BJ (cell line): ENCODE measurements around the gene DERL3. TPM values are rescaled to one million over a fixed set of nuclear protein-coding genes. Genes with fewer than 3 reads are reported as not detected.

ENCODE experiments used
- CTCF ChIA-PET: fragments of 350-600 bp; formaldehyde crosslinking; extraction: SDS; loops from one replicate; lab custom pipeline; 2021; ENCODE audit warnings: antibody characterized with exemption, inconsistent platforms; lab: Yijun Ruan, JAX
- POLR2A ChIA-PET: fragments of 300-600 bp; sonication (Branson Sonifier 250); formaldehyde crosslinking; extraction: SDS; loops from one replicate; lab custom pipeline; 2021; ENCODE audit warnings: antibody characterized with exemption; lab: Charles Lee
- DNase-seq: peaks from one replicate; pipeline ENCODE4 v3.0.0-alpha.2; 2011; ENCODE audit warnings: low read depth
- H3K27me3 ChIP-seq: 2 replicates; pipeline ENCODE4 v1.6.0; 2011; ENCODE audit warnings: low read length; ENCODE audit not compliant: control insufficient read depth, insufficient read depth
- H3K36me3 ChIP-seq: 2 replicates; pipeline ENCODE4 v1.5.1; 2011; ENCODE audit warnings: low read length; ENCODE audit not compliant: control insufficient read depth, insufficient read depth
- H3K4me3 ChIP-seq: 2 replicates; pipeline ENCODE4 v1.5.1; 2011; ENCODE audit warnings: low read depth, mild to moderate bottlenecking, control low read depth, low read length
- polyA plus RNA-seq: library from polyadenylated mRNA; depleted of rRNA; stranded (reverse); fragments of >200 nt; gene quantifications from 2 replicates; pipeline ENCODE4 v1.2.3, GENCODE V29; 2011
- TF ChIP-seq, protein P1 (sequence below): IDR thresholded peaks from 2 replicates; pipeline ENCODE4 v1.5.1; 2011; ENCODE audit warnings: low read depth, mild to moderate bottlenecking, control low read depth, inconsistent platforms, low read length, moderate library complexity; ENCODE audit not compliant: insufficient read depth

The DERL3 gene
- polyA plus RNA-seq, 1 experiment: 0.71 TPM

DNA sequence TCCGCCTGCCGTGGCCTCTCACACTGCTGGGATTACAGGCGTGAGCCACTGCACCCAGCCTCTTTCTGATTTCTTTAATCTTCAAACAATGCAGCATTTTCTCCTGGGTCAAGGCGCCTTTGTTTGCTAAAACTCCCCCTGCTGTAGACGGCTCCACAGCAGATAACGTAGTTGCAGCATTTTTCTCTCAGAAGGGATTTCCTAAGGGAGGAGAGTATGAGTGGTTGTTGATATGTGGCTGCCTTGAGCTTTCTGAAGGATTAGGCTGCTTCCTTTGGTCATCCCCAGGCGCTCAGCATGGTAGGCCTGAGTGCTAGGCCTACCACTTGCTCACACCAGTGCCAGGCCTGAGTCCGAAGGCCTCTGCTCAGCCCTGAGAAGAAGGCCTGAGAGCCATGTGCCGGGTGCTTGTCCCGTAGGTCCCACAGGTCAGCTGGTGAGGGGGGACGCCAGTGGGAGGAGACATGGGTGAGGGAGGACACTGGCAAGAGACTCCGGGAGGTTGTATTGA, 34.0 kb downstream of the DERL3 start:
- DNase-seq: no peak
- Histone ChIP-seq H3K4me3 (no peak overlapping the region), H3K27me3 (no peaks in the 10 kb centered on the region), H3K36me3 (peaks cover 41% of the 10 kb centered on the region)
- TF ChIP-seq, protein P1, sequence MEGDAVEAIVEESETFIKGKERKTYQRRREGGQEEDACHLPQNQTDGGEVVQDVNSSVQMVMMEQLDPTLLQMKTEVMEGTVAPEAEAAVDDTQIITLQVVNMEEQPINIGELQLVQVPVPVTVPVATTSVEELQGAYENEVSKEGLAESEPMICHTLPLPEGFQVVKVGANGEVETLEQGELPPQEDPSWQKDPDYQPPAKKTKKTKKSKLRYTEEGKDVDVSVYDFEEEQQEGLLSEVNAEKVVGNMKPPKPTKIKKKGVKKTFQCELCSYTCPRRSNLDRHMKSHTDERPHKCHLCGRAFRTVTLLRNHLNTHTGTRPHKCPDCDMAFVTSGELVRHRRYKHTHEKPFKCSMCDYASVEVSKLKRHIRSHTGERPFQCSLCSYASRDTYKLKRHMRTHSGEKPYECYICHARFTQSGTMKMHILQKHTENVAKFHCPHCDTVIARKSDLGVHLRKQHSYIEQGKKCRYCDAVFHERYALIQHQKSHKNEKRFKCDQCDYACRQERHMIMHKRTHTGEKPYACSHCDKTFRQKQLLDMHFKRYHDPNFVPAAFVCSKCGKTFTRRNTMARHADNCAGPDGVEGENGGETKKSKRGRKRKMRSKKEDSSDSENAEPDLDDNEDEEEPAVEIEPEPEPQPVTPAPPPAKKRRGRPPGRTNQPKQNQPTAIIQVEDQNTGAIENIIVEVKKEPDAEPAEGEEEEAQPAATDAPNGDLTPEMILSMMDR: no peak
- POLR2A ChIA-PET: no interaction called here
- CTCF ChIA-PET: interaction anchor here (1.4 kb wide), 1 partner anchor 38 kb away, joined by 6 read pairs; no protein-coding TSS in a partner anchor

GRCh38 chr22:23803001-23803819, 35.6 kb downstream of the DERL3 start:
- POLR2A ChIA-PET: no interaction called here
- peaks cover 43% of the 10 kb centered on the region for H3K36me3 ChIP-seq
- H3K4me3 ChIP-seq: no peak overlapping the region
- DNase-seq: no peak
- H3K27me3 ChIP-seq: no peaks in the 10 kb centered on the region
- TF ChIP-seq, protein P1: no peak
- CTCF ChIA-PET: interaction anchor here (0.7 to 1.4 kb wide), 3 partner anchors 32 to 36 kb away, joined by 3 to 6 read pairs (median 3); partner anchors contain the start of gene CHCHD10

DNA sequence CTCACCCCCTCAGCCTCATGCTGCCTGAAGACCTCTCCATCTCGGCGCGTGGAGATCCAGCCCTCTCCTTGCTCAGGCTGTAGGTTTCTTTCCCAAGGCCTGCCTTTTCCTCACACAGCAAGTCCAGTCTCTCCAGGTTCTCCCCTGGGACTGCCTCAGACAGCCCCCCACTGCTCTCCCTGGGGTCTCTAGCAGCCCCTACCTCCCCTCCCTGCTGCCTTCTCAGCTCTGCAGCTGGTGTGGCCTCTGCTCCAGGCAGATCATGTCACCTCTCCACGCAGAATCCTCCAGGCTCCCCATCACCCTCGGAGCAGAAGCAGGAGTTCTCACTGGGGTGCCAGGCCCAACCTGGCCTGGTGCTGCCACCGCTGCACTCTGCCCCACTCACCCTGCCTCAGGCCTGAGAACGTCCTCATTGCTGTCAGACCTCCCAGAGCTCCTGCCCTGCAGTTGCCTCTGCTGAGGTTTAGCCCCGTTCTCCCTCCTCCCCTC, 36.9 kb downstream of the DERL3 start:
- CTCF ChIA-PET: interaction anchor here (1.0 kb wide), 1 partner anchor 31 kb away, joined by 3 read pairs; no protein-coding TSS in a partner anchor
- TF ChIP-seq, protein P1: no peak
- no peak overlapping the region for H3K4me3 ChIP-seq
- peaks cover 45% of the 10 kb centered on the region for H3K36me3 ChIP-seq
- H3K27me3 ChIP-seq: no peaks in the 10 kb centered on the region
- POLR2A ChIA-PET: no interaction called here
- no peak for DNase-seq

GRCh38 chr22:23801238-23801821, 37.5 kb downstream of the DERL3 start:
- Histone ChIP-seq H3K27me3 (no peaks in the 10 kb centered on the region), H3K36me3 (peaks cover 44% of the 10 kb centered on the region), H3K4me3 (no peak overlapping the region)
- CTCF ChIA-PET: no interaction called here
- POLR2A ChIA-PET: no interaction called here
- TF ChIP-seq, protein P1: no peak
- no peak for DNase-seq
